HG03064 (cell line): ENCODE results near the gene PAXX.
"Not testable (repeated sequence)": the region's sequence is repeated elsewhere in the genome, so short reads cannot be mapped to it uniquely, and the experiment has no call there.

Experiments used
- ATAC-seq: cut with Tn5 transposase; IDR thresholded peaks from one replicate; pipeline ENCODE4 v1.9.1; 2021; ENCODE audit warnings: low read depth; ENCODE audit not compliant: unreplicated experiment

PAXX gene

GRCh38 chr9:136997830-136998234, 5.6 kb downstream of the PAXX start:
- no peak for ATAC-seq

GRCh38 chr9:137000177-137000930, 8.1 kb downstream of the PAXX start:
- ATAC-seq, result peak; percentile 60

GRCh38 chr9:137001857-137002645, 9.8 kb downstream of the PAXX start:
- no peak for ATAC-seq

- no peak for ATAC-seq
These were observed 10.4 kb downstream of the PAXX start for GRCh38 chr9:137002646-137003041.

- ATAC-seq, result not testable (repeated sequence)
These were observed 12.1 kb downstream of the PAXX start for GRCh38 chr9:137004285-137004684.

GRCh38 chr9:137006116-137007003, 14.1 kb downstream of the PAXX start:
- no peak for ATAC-seq

- ATAC-seq, result no peak
These were observed 15.0 kb downstream of the PAXX start for GRCh38 chr9:137007108-137007815.

- no peak for ATAC-seq
These were observed 15.6 kb downstream of the PAXX start for GRCh38 chr9:137007816-137008270.

GRCh38 chr9:137008312-137008711, 16.1 kb downstream of the PAXX start:
- ATAC-seq, result no peak

- ATAC-seq, result no peak
These were observed 17.0 kb downstream of the PAXX start for GRCh38 chr9:137009217-137009616.

- ATAC-seq, result no peak
These were observed 17.9 kb downstream of the PAXX start for GRCh38 chr9:137009938-137010732.

GRCh38 chr9:137011156-137011555, 18.9 kb downstream of the PAXX start:
- no peak for ATAC-seq

- no peak for ATAC-seq
These were observed 19.9 kb downstream of the PAXX start for GRCh38 chr9:137011907-137012675.

GRCh38 chr9:137012694-137013570, 20.7 kb downstream of the PAXX start:
- no peak for ATAC-seq

GRCh38 chr9:137013571-137013940, 21.3 kb downstream of the PAXX start:
- no peak for ATAC-seq

- no peak for ATAC-seq
These were observed 21.9 kb downstream of the PAXX start for GRCh38 chr9:137014166-137014565.

- no peak for ATAC-seq
These were observed 22.7 kb downstream of the PAXX start for GRCh38 chr9:137014776-137015539.
